ENCODE data around the gene ESRRB.
A peak's percentile ranks its signal among the peaks of the same experiment; 100 is the strongest.

The ESRRB gene

DNA sequence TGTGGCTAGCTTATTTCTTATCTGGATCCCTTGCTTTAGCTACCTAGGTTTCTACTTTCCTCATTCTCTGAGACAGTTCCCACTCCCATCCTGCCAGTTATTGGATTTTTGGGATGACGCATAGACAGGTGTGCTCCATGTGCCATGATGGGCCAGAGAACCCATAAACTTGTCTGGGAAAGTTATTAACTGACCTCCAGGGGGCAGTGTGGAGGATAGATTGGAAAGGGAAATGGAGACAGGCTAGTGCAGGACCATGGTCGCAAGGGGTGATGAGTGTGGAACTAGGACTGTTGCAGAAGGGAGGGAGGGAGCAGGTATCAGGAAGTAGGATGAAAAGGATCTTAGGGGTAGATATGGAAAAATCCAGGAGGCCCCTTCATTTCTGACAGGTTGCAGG lies 80.3 kb downstream of the ESRRB start:
- peak; percentile 26 for DNase-seq

DNA sequence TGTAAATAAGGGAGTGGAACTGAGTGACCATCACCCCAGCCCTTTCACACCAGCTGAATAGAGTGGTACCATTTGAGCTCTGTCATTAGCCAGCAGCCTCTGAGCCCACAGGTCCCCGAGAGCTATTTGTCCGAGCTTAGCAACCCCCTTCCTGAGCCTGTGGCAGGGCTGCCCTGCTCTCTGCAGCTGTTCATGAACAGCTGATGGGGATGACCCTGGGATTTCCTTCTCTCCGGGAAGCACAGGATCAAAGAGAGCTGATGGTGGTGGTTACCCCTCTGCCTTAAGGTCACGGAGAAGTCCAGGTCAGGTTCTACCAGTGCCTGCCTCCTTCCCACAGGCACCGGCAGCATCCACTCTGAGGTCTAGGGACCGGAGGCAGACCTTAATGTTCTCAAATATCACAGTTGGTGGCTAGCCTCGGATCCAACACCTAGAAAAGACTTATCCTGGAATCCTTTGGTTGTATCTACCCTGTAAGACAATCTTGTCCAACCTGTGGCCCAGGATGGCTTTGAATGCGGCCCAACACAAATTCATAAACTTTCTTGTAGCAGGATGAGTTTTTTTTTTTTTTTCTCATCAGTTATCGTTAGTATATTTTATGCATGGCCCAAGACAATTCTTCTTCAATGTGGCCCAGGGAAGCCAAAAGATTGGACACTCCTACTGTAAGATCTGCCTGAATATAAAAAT lies 81.1 kb downstream of the ESRRB start:
- no peak for DNase-seq

DNA sequence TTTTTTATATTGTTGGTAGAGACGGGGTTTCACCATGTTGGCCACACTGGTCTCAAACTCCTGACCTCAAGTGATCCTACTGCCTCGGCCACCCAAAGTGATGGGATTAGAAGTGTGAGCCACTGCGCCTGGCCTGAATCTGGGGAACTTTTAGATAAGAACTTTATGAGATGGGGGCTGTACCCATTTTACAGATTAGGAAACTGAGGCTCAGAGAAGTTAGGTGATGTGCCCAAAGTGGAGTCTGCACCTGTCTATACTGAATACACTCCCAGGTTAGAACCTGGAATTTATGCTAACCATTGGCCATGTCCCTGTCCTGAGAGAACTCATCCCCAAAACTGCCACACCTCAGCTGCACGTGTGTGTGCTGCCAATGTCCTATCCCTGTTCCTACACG lies 81.9 kb downstream of the ESRRB start:
- no peak for DNase-seq

DNA sequence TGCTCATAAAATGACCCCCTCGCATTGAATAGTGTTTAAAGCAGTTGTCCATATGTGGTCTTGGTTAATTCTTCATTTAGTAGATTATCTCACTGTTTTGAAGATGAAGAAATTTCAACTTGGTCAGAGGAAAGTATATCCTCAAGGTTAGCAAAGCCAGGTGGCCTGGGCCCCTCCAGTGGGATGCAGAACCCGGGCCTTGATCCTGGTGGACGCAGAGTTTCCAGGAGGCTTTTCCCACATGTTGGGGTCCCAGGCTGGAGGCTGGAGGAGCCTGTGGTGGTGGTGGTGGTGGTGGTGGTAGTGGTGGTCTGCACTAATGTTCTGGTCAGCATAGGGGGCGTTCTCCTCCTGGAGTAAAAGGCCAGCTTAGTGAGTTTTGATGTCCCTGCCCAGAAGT lies 85.9 kb downstream of the ESRRB start:
- DNase-seq = no peak

DNA sequence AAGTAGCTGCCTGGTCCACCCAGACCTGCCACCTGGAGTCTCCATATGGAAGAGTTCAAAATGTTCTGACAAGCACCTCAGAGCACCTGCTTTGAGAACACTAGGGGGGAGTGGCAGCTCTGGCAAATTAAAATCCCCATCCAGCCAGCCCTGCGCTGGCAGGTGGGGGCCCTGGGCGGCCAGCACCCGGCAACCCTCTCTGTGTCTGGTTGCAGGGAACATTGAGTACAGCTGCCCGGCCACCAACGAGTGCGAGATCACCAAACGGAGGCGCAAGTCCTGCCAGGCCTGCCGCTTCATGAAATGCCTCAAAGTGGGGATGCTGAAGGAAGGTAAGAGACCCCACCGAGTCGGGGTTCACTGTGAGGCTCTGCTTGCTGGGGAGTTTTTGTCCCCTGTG lies 86.4 kb downstream of the ESRRB start:
- no peak for DNase-seq

DNA sequence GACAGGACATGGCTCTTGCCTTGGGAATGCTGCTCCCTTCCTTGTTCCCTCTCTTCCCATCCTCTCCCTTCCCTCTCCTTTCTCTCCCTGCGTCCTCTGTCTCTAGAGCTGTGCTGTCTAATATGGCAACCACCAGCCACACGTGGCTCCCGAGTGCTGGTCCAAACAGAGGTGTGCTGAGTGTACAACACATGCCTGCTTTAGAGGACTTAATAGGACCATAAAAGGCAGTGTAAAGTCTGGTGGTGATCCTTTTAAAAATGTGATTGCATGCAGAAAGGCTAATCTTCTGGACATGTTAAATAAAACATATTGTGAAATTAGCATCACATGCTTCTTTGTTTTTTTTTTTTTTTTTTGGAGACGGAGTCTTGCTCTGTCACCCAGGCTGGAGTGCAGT lies 87.2 kb downstream of the ESRRB start:
- DNase-seq = no peak

DNA sequence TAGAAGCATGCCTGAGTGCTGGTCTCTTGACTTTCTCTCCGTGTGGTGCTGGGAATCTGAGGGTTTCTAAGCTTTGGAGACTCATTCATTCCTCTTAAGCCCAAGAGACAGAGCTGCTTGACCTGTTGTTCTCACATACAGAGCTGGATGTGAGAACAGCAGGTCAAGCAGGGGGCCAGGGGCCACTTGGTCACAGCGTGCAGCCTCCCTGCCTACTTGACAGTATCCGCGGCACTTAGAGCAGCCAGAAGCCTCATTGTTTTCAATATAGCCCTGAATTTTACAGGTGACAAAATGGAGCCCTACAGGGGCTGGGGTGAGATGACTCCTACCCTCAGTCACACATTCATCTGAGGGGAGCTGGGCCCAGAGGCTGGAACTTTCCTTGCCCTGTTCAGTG lies 88.9 kb downstream of the ESRRB start:
- DNase-seq = no peak

DNA sequence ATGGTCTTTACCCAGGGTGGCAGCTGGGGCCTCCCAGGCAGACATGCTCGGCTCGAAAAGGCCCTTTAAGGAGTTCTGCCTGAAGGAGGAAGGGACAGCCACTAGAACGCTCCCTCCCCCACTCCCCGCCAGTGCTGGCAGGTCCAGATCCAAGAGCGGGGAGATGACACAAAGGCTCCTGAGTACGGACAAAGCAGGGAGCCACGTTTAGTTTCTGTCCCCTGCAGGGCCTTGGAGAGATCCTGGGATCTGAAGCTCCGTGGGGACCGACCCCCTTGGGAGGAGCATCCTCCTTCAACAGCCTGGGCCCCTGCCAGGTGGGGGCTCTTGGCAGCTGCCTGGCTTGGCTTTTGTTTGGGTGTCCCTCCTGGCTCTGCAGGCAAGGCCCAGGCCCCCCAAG lies 89.7 kb downstream of the ESRRB start:
- DNase-seq = no peak

DNA sequence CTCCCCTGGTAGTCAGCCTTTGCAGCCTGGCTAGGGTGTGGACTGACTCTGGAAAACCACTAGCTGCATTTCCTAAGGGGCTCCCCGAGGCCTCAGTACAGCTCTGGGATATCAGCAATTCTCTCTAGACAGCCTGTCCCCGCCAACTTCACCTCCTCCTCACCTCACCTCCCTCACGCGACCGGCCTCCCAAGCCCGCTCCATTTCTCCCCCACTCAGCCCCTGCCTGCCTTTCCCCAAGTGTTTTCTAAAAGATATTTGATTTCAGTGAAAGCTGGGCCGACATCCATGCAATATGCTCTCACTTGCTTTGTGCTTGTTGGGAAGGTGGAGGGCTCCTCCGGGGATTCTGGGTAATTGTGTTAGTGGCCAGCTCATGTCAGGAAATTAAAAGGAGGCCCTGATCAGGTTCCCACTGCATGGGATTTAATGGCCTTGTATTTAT lies 91.8 kb downstream of the ESRRB start:
- no peak for DNase-seq

DNA sequence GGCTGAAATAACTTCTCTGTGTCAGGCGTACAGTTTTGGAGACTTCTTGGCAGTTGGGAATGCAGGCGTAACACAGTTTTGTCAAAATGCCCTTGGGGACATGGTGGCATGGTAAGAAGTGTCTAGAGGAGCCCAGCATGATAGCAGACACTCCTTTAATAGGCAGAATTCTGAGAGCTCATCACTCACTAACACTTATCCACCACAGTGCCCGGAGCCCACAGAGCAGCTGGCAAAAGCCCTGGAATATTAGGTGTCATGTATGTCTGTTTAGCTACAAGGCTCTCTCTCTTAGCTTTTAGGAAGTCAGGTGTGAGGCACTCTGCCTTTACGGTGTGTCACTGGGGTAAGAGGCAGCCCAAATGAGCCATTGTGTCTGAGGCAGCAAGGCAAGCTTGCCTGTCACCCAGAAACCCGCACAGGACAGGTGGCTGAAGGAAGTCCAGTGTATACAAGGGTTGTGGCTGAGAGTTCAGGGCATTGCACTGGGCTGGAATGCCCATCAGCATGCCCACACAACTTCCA lies 96.3 kb downstream of the ESRRB start:
- DNase-seq = no peak

DNA sequence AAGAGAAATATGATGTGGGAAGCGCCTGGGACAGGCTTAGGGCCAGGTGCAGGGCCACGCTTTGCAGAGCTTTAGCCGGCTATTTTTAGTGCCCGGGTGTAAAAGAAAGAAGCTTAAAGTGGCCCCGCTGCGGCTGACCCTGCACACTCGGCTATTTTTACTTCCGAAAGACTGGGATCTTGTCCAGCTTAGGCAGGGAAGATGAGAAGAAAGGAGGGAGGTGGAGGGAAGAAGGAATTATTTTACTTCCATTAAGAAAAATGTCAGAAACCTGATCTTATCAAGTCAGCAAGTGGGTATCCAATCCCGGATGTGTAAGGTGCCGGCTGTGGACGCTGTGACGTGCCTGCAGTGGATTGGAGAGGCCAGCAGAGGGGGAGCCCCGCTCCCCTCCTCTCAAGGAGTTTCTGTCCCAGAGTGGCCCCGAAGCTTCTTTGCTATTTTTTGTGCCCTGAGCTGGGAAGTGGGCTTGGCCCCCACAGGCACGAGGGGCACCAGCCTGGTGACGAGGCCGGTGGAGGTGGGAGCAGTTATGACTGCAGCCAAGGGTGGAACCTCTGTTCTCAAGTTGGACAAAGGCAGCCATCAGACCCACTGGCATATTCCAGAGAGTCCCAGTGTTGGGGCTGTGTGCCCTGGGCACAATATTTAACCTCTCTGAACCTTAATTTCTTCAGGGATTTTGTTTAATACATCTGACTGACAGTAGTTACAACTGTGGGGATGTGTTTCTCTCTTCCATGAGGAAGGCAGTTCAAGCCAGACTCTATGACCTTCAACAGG lies 97.7 kb downstream of the ESRRB start:
- DNase-seq = no peak

DNA sequence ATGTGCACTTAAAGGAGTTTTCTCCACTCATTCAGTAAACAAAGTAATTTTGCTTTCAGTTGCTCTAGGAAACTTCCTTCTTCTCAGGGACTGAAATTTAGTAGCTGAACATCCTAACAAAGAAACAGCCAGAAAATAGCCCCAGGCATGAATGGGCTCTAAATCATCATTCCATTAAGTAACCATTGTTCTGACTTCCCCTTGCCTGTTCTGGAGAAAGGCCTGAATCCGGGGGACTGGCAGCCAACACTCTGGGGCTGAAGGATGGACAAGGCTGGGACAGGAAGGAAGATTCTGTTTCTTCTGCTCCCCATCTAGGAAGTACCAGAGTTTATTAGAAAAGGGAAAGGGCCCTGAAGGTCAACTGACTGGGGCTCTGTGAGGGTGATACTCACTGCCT lies 104.5 kb downstream of the ESRRB start:
- no peak for DNase-seq

DNA sequence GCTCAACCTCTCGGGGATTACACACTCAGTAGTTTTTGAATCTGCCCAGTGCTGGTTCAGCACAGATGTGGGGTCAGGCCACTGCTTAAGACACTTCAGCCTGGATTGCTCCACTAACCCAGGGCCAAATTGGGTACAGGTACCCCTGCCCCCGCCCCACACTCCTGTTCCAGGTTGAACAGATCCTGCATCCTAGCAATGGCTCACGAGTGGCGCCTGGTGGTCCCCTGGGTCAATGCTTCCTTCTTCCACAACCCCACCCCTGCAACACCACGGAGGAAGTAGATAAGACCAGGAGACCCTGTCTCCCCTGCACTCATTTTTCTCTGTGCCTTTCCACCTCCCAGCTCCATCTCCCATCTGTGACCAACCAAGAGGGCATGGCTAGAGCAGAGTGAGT lies 108.4 kb downstream of the ESRRB start:
- DNase-seq = no peak

DNA sequence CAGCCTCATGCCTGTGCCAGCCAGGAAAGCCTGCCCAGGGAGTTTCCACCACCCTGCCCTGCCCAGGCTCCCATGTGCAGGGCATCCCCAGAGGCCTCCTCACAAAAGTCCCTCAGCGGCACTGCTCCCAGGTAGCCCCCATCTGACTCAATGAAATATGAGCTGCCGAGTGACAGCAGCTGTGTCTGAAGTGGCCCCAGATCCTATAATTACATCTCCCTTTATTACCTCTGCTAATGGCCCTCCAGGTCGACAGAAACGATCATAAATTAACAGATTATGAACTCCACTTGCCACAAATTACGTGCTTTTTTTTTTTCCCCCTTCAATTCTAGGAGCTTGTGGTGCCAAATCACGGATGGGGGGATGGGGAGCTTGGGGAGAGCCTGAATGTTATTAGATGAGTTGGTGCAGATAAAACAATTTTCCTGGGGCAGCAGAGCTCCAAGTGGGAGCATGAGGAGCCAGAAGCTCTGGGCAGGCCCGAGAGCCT lies 110.4 kb downstream of the ESRRB start:
- DNase-seq = no peak

DNA sequence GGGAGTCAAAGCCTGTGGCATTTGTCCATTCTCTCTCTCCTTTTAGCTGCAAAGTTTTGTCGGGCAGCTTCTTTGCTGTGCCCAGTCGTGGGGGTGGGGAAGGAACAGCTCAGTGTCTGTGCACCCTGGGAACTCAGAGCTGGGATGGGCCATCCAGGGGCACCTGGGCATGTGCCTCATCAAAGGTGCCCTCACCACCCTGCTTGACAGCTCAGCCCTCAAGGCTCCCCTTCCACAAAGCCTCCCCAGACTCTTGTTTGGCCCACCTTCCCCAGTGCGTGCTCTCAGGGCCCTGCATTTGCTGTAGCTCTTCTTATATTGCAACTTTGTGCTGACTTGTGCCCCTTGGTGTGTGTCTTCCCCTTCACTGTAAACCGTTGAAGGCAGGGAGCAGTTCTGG lies 112.6 kb downstream of the ESRRB start:
- no peak for DNase-seq

DNA sequence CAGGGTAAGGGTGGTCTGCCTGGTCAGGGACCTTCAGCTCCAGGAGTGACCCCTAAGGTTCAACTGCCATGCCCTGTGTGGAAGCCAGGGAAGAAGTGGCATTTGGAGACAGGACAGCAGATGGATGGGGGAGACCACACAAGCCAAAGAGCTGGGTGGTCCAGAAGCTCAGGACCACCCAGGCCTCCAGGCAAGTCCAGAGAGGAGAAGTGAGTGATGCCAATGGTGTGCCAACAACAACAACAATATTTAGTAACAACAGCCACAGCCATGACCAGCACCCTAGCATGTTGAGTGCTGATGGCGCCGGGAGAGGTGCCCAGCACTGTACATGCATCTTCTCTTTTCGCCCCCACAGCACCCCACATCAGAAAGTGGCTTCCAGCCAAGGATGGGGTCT lies 113.7 kb downstream of the ESRRB start:
- DNase-seq = no peak

DNA sequence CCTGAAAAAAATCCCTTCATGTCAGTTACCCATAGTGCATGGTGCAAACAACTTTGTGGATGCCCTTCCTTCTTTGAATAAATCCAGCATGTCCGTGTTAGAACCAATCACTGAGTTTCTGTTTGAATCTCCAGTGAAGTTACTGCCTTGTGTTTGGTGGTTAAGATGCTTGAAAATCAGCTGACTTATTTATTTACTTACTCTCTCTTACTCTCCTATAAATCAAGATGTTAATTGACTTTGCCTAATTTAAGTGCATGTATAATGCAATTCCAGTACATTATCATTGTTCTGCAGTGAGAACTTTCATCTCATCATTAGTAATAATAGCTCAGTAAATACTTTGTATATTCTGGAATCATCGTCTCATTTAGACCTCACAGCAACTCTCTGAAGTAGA lies 114.2 kb downstream of the ESRRB start:
- DNase-seq = no peak

DNA sequence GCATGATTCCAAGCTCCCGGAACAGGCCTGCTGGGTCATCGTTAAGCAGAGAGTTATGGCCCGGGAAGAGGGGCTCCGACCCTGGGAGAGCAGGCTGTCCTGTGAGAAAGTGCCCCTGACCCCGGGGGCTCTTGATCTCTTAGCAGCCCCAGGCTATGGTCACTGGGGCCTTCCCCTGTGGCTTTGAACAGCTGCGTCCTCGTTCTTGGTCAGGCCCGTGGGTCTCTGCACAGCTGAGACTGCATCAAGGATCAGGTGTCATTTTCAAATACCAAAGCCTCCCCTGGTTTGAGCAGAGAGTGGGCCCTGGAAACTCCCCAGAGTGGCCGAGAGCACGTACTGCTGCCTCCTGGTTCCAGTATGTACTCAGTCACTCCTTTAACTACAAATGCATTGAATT lies 114.8 kb downstream of the ESRRB start:
- no peak for DNase-seq

DNA sequence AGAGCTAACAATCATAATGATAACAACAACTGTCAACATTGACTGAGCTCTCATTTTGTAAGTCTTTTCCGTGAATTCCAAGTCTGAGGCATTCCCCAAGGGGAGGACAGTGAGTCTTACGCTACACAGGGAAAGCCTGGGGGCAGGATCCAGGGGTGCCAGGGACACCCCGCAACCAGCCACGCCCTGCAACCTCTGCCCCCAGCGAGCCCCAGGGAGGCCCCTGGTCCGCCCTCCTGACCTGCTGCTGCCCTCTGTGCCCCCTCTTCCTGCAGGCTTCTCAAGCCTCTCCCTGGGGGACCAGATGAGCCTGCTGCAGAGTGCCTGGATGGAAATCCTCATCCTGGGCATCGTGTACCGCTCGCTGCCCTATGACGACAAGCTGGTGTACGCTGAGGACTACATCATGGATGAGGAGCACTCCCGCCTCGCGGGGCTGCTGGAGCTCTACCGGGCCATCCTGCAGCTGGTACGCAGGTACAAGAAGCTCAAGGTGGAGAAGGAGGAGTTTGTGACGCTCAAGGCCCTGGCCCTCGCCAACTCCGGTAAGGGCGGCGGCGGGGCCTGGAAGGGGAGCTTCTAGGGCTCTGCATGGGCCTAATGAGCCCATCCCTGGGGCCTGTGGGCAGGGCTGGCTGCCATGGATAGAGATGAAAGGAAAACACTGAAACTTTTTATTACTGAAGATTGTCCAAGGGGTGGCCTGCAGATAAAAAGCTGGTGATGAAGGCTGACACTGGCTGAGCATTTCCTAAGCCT lies 115.4 kb downstream of the ESRRB start:
- DNase-seq = no peak

DNA sequence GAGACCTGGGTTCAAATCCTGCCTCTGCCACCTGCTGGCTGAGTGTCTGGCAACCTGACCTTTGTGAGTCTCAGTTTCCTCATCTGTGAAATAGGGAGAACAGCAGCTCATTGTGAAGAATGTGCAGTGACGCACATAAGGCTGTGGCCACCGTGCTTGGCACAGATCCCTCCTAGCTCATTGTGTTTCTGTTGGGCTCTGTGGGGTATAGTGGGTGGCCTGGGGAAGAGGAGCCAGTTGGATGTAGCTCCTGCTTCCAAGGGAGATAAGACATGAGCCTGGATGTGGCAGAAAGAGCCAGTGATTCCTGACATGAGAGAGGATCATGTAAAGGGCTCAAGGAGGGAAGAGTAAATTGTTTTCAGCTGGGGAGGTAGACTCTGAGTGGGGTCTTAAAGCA lies 120.0 kb downstream of the ESRRB start:
- no peak for DNase-seq

DNA sequence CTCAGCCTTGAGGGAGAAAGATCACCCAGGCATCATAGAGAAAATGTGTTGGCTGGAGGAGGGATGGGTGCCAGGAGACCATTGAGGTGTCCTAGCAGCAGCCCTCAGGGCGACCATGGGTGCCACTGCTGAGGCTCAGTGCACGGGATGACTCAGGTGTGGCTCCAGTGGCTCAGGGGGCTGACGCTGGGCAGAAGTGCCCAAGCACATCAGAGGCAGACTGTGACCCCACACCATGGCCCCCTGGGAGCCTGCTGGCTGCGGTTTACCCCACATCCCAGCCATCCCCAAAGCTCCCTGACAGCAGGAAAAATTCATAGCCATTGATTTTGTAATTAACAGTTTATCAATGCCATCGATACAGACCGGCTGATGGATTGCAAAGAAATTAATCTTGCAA lies 120.7 kb downstream of the ESRRB start:
- DNase-seq = no peak

DNA sequence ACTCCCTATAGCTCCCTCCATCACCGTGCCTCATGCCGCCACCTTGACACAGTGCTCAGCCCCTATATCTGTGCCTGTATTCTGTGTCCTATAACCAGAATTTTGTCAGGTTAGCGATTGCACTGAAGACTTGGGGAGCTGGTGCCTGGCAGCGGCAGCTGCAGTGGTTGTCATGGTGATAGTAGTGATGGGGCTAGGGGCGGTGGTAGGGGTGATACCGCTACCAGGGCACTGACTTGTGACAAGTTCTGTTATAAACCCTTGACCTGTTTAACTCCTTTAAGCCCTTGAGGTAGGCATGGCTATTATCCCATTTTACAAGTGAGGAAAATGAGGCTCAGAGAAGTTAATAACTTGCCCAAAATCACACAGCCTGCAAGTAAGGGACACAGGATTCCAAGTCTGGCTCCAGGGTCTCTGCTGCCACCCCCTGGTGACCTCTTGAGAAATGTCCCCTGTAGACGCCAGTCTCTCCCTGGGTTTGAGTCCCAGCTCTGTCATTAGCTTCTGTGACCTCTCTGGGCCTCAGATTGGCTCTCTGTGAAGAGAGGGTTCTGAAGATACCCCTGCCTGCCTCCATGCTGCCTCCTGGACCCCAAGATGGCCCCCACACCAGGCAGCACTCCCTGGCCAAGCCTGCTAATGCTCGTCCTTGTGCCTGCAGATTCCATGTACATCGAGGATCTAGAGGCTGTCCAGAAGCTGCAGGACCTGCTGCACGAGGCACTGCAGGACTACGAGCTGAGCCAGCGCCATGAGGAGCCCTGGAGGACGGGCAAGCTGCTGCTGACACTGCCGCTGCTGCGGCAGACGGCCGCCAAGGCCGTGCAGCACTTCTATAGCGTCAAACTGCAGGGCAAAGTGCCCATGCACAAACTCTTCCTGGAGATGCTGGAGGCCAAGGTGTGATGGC lies 121.9 kb downstream of the ESRRB start:
- no peak for DNase-seq

Measured in CD4-positive, alpha-beta T cell treated with Interleukin-17A for 4 hours (primary cell).